ENCODE results near the gene LSM7. TPM values are rescaled to one million over a fixed set of nuclear protein-coding genes. Genes with fewer than 3 reads are reported as not detected.
"Not testable (repeated sequence)": the region's sequence is repeated elsewhere in the genome, so short reads cannot be mapped to it uniquely, and the experiment has no call there.

Gene LSM7
- total RNA-seq, 1 donor, result 586 TPM

- no peak for DNase-seq (ENCODE audit: low read depth in 2 of 3, low spot score in 2 of 3)
Measured at GRCh38 chr19:2355168-2356035, 27.0 kb upstream of the LSM7 start.

- DNase-seq (ENCODE audit: low read depth in 2 of 3, low spot score in 2 of 3), result no peak
Measured at GRCh38 chr19:2354670-2355069, 26.3 kb upstream of the LSM7 start.

GRCh38 chr19:2353887-2354592, 25.7 kb upstream of the LSM7 start:
- no peak for DNase-seq (ENCODE audit: low read depth in 2 of 3, low spot score in 2 of 3)

GRCh38 chr19:2353159-2353886, 24.9 kb upstream of the LSM7 start:
- no peak for DNase-seq (ENCODE audit: low read depth in 2 of 3, low spot score in 2 of 3)

- no peak for DNase-seq (ENCODE audit: low read depth in 2 of 3, low spot score in 2 of 3)
Measured at GRCh38 chr19:2352121-2352520, 23.7 kb upstream of the LSM7 start.

- DNase-seq (ENCODE audit: low read depth in 2 of 3, low spot score in 2 of 3), result no peak
Measured at GRCh38 chr19:2351591-2351990, 23.2 kb upstream of the LSM7 start.

GRCh38 chr19:2350656-2351055, 22.3 kb upstream of the LSM7 start:
- no peak for DNase-seq (ENCODE audit: low read depth in 2 of 3, low spot score in 2 of 3)

GRCh38 chr19:2349818-2350217, 21.4 kb upstream of the LSM7 start:
- not testable (repeated sequence) for DNase-seq (ENCODE audit: low read depth in 2 of 3, low spot score in 2 of 3)

GRCh38 chr19:2345794-2346663, 17.6 kb upstream of the LSM7 start:
- peak in 1 of 3 donors; percentile 84 for DNase-seq (ENCODE audit: low read depth in 2 of 3, low spot score in 2 of 3)

- DNase-seq (ENCODE audit: low read depth in 2 of 3, low spot score in 2 of 3), result no peak
Measured at GRCh38 chr19:2345076-2345475, 16.7 kb upstream of the LSM7 start.

- DNase-seq (ENCODE audit: low read depth in 2 of 3, low spot score in 2 of 3), result no peak
Measured at GRCh38 chr19:2344381-2344870, 16.0 kb upstream of the LSM7 start.

- no peak for DNase-seq (ENCODE audit: low read depth in 2 of 3, low spot score in 2 of 3)
Measured at GRCh38 chr19:2343289-2343982, 15.1 kb upstream of the LSM7 start.

GRCh38 chr19:2342656-2343288, 14.4 kb upstream of the LSM7 start:
- DNase-seq (ENCODE audit: low read depth in 2 of 3, low spot score in 2 of 3), result no peak

- no peak for DNase-seq (ENCODE audit: low read depth in 2 of 3, low spot score in 2 of 3)
Measured at GRCh38 chr19:2341982-2342381, 13.6 kb upstream of the LSM7 start.

- peak in 1 of 3 donors; percentile 86 for DNase-seq (ENCODE audit: low read depth in 2 of 3, low spot score in 2 of 3)
Measured at GRCh38 chr19:2341244-2341751, 12.9 kb upstream of the LSM7 start.

- DNase-seq (ENCODE audit: low read depth in 2 of 3, low spot score in 2 of 3), result no peak
Measured at GRCh38 chr19:2340496-2341243, 12.3 kb upstream of the LSM7 start.

- DNase-seq (ENCODE audit: low read depth in 2 of 3, low spot score in 2 of 3), result no peak
Measured at GRCh38 chr19:2339644-2340310, 11.4 kb upstream of the LSM7 start.
